ENCODE measurements around the gene AGAP3.

AGAP3 gene

GRCh38 chr7:151122276-151122675 is 36.0 kb downstream of the AGAP3 start:
- no peak overlapping the region for H3K4me3 ChIP-seq (ENCODE audit: control insufficient read depth, low read depth, low read length)
- no peak for TF ChIP-seq CTCF (conservative IDR thresholded peaks at IDR 0.05; ENCODE audit: control insufficient read depth, insufficient read depth, low read depth, low read length)
- DNase-seq (ENCODE audit: low read depth) = no peak

- no peak overlapping the region for H3K4me3 ChIP-seq (ENCODE audit: control insufficient read depth, low read depth, low read length)
- TF ChIP-seq CTCF (conservative IDR thresholded peaks at IDR 0.05; ENCODE audit: control insufficient read depth, insufficient read depth, low read depth, low read length) = no peak
- DNase-seq (ENCODE audit: low read depth) = no peak
Observed at GRCh38 chr7:151122796-151123157, 36.5 kb downstream of the AGAP3 start.

DNA sequence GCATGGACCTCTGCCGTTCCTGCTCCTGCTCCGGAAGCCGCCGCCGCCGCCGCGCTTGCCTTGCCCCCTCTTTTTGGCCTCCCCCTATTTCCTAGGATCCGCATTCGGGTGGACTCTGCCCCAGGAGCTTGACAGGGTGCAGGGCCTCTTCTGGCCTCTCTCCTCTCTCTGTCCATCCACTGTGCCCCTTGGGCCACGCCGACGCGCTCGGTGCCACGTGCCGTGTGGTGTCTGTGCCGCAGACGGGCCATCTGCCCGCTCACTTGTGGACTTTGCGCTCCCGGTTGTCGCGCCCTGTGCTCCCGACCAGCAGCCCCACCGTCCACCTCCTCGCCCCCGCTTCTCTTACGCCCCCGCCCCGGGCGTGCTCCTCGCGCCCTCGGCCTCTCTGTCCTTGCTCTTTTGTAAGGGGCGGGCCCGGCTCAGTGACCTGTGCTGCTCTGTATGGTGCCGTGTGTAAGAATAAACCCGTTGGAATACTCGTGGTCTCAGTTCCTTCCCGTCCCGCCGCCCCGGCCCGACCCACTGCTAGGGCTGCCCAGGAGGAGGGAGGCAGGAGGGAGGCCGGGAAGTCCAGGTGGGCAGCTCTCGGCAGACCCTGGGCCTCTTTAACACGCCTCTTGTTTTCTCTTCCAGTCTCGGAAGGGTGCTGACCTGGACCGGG is 37.0 kb downstream of the AGAP3 start:
- TF ChIP-seq CTCF (conservative IDR thresholded peaks at IDR 0.05; ENCODE audit: control insufficient read depth, insufficient read depth, low read depth, low read length) = no peak
- no peak for DNase-seq (ENCODE audit: low read depth)
- H3K4me3 ChIP-seq (ENCODE audit: control insufficient read depth, low read depth, low read length) = no peak overlapping the region

- DNase-seq (ENCODE audit: low read depth) = peak; percentile 77
- H3K4me3 ChIP-seq (ENCODE audit: control insufficient read depth, low read depth, low read length) = no peak overlapping the region
Observed at GRCh38 chr7:151123822-151124464, 37.7 kb downstream of the AGAP3 start.

GRCh38 chr7:151124481-151124880 is 38.2 kb downstream of the AGAP3 start:
- DNase-seq (ENCODE audit: low read depth) = no peak
- TF ChIP-seq CTCF (conservative IDR thresholded peaks at IDR 0.05; ENCODE audit: control insufficient read depth, insufficient read depth, low read depth, low read length) = no peak
- H3K4me3 ChIP-seq (ENCODE audit: control insufficient read depth, low read depth, low read length) = no peak overlapping the region

More at GRCh38 chr7:151123822-151124464, 37.7 kb downstream of the AGAP3 start:
- TF ChIP-seq CTCF (conservative IDR thresholded peaks at IDR 0.05; ENCODE audit: control insufficient read depth, insufficient read depth, low read depth, low read length) = peak; percentile 97

GRCh38 chr7:151124899-151125399 is 38.7 kb downstream of the AGAP3 start:
- no peak for DNase-seq (ENCODE audit: low read depth)
- no peak for TF ChIP-seq CTCF (conservative IDR thresholded peaks at IDR 0.05; ENCODE audit: control insufficient read depth, insufficient read depth, low read depth, low read length)
- no peak overlapping the region for H3K4me3 ChIP-seq (ENCODE audit: control insufficient read depth, low read depth, low read length)
